HL-60 (cell line): Measurements from ENCODE around the gene CYP1A2.

Source experiments
- DNase-seq, 2 experiments: peaks; one replicate each; pipeline ENCODE4 v3.0.0-alpha.2; 2010 to 2020; ENCODE audit warnings: low read depth in 1 of 2, low spot score in 1 of 2
- H3K27ac ChIP-seq: fragments of 250-450 bp; sonication (Bioruptor Pico); replicated peaks from 2 replicates; pipeline ENCODE4 v1.5.1; 2020; ENCODE audit warnings: mild to moderate bottlenecking, moderate library complexity
- H3K27me3 ChIP-seq: fragments of 250-450 bp; sonication (Bioruptor Pico); 2 replicates; pipeline ENCODE4 v1.5.1; 2021; ENCODE audit warnings: mild to moderate bottlenecking, moderate library complexity; ENCODE audit not compliant: insufficient read depth, poor library complexity, severe bottlenecking
- H3K4me3 ChIP-seq: replicated peaks from 2 replicates; pipeline ENCODE4 v1.5.1; 2011; ENCODE audit warnings: mild to moderate bottlenecking, control low read depth, low read length; ENCODE audit not compliant: insufficient read depth
- CTCF ChIP-seq: IDR thresholded peaks from one replicate; pipeline ENCODE4 v1.5.1; 2011; ENCODE audit warnings: low read length, control low read depth, inconsistent platforms; ENCODE audit not compliant: insufficient read depth
- GABPA ChIP-seq: IDR thresholded peaks from 2 replicates; pipeline ENCODE4 v1.6.1; 2012; ENCODE audit warnings: low read depth
- POLR2AphosphoS5 ChIP-seq: IDR thresholded peaks from 2 replicates; pipeline ENCODE4 v1.6.1; 2012; ENCODE audit warnings: low read depth
- SPI1 ChIP-seq: IDR thresholded peaks from 2 replicates; pipeline ENCODE4 v1.6.1; 2012; ENCODE audit warnings: low read depth, mild to moderate bottlenecking, borderline replicate concordance
- TF ChIP-seq, protein P1 (sequence below): IDR thresholded peaks from 2 replicates; pipeline ENCODE4 v1.6.1; 2012; ENCODE audit warnings: low read depth; ENCODE audit not compliant: insufficient replicate concordance

Gene CYP1A2

GRCh38 chr15:74794248-74794969 is 45.8 kb downstream of the CYP1A2 start:
- Histone ChIP-seq H3K27ac (no peak overlapping the region), H3K4me3 (no peak overlapping the region), H3K27me3 (no peaks in the 10 kb centered on the region)

GRCh38 chr15:74794970-74795349 is 46.3 kb downstream of the CYP1A2 start:
- DNase-seq: no peak
- Histone ChIP-seq H3K27ac (no peak overlapping the region), H3K27me3 (no peaks in the 10 kb centered on the region), H3K4me3 (no peak overlapping the region)
- no peak for TF ChIP-seq SPI1
- TF ChIP-seq GABPA: no peak
- TF ChIP-seq, protein P1, sequence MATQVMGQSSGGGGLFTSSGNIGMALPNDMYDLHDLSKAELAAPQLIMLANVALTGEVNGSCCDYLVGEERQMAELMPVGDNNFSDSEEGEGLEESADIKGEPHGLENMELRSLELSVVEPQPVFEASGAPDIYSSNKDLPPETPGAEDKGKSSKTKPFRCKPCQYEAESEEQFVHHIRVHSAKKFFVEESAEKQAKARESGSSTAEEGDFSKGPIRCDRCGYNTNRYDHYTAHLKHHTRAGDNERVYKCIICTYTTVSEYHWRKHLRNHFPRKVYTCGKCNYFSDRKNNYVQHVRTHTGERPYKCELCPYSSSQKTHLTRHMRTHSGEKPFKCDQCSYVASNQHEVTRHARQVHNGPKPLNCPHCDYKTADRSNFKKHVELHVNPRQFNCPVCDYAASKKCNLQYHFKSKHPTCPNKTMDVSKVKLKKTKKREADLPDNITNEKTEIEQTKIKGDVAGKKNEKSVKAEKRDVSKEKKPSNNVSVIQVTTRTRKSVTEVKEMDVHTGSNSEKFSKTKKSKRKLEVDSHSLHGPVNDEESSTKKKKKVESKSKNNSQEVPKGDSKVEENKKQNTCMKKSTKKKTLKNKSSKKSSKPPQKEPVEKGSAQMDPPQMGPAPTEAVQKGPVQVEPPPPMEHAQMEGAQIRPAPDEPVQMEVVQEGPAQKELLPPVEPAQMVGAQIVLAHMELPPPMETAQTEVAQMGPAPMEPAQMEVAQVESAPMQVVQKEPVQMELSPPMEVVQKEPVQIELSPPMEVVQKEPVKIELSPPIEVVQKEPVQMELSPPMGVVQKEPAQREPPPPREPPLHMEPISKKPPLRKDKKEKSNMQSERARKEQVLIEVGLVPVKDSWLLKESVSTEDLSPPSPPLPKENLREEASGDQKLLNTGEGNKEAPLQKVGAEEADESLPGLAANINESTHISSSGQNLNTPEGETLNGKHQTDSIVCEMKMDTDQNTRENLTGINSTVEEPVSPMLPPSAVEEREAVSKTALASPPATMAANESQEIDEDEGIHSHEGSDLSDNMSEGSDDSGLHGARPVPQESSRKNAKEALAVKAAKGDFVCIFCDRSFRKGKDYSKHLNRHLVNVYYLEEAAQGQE: no peak
- TF ChIP-seq POLR2AphosphoS5: no peak
- TF ChIP-seq CTCF: no peak

More at GRCh38 chr15:74794248-74794969, 45.8 kb downstream of the CYP1A2 start:
- DNase-seq: no peak
- TF ChIP-seq POLR2AphosphoS5 (no peak), GABPA (no peak), CTCF (no peak), SPI1 (no peak)
- TF ChIP-seq, protein P1: no peak

DNA sequence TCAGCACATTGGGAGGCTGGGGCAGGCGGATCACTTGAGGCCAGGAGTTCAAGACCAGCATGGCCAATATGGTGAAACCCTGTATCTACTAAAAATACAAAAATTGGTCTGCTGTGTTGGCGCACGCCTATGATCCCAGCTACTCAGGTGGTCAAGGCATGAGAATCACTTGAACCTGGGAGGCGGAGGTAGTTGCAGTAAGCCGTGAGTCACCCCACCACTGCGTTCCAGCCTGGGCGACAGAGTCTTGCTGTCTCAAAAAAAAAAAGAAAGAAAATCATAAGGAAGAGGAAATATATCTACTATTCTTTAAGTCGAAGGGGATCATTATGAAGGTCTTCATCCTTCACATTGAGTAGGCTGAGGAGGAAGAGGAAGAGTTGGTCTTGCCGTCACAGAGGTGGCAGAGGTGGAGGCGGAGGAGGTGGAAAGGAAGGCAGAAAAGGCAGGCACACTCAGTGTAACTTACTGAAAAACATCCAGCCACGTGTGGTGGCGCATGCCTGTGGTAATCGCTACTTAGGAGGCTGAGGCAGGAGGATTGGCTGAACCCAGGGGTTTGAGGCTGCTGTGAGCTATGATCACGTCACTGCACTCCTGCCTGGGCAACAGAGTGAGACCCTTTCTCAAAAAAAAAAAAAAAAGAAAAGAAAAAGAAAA is 47.5 kb downstream of the CYP1A2 start:
- TF ChIP-seq CTCF (no peak), SPI1 (no peak), POLR2AphosphoS5 (no peak), GABPA (no peak)
- TF ChIP-seq, protein P1: no peak
- no peak overlapping the region for H3K27ac ChIP-seq
- DNase-seq: no peak
- no peak overlapping the region for H3K4me3 ChIP-seq
- H3K27me3 ChIP-seq: no peaks in the 10 kb centered on the region
